NCI-H510A (cell line): ENCODE results near the gene SLC22A16.

Source experiments
- DNase-seq: peaks from one replicate; lab custom pipeline; 2025; lab: John Stamatoyannopoulos, UW

Gene SLC22A16

DNA sequence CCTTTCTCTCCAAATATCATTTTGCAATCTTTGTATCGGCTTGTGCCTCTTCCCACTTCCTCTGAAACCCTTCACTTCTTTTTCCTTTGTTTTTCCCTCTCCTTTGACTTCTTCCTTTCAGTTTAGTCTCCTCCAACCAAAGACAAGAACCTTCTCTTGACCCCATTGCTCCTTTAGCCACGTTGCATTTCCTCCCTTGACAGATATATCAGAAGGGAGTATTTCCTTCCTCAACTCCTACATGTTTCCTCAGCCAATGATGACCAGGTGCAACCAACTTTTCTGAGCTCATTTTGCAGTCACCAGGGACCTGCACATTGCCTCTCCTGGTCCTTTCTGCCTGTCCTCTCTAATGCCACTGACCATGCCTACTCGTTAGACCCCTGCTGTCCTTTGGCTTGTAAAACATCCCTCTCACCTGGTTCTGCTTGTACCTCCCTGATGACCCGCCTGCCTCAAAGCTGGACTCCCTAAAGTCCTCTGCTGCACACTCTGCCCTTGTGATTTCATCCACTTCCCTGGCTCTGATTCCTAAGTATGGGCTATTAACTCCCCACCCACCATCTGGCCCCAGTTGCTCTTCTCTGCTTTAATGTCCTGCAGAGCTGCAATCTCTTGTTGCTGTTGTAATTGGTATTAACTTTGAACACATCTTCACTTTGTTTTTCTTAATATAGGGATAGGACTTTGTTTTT, 27.4 kb downstream of the SLC22A16 start:
- no peak for DNase-seq

DNA sequence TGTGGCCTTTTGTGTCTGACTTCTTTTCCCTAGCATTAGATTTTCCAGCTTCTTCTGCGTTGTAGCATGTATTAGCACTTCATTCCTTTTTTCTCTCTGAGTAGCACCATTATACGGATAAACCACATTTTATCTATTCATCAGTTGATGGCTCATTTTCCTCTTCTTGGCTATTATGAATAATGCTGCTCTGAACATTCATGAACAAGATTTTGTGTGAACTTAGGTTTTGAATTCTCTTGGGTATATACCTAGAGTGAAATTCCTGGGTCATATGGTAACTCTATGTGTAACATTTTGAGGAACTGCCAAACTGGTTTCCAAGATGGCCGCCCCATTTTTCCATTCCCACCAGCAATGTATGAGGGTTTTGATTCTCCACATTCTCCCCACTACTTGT, 28.7 kb downstream of the SLC22A16 start:
- no peak for DNase-seq

DNA sequence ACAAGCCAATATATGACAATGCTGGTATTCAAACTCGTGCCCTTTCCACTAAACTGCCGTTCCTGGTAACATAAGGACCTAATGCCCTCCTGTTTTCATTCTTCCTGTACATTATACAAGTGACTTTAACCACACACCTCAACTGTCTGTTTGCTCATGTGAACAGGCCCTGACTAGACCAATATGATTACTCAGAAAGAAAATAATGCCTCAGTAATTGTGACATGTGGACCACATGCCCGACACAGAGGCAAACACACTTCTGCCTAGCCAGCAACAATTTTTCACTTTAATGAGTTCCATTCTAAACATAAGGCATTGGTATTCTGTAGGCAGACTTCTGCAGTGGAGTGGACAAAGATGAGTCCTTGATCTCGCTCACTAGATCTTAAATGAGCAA, 30.0 kb downstream of the SLC22A16 start:
- no peak for DNase-seq

DNA sequence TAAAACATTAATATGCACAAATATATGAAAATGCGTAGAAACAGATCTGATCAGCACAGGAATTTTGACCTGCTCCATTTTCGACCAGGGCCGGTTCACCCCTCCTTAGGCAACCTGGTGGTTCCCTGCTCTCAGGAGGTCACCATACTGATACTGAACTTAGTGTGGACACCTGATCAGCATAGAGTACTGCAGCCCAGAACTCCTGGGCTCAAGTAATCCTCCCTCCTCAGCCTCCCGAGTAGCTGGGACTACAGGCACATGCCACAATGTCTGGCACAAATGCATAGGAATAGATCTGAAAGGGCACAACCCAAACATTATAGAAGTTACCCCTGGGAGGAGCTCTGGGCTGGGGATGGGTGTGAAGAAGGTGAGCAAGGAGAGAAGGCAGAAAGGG, 36.4 kb downstream of the SLC22A16 start:
- no peak for DNase-seq

DNA sequence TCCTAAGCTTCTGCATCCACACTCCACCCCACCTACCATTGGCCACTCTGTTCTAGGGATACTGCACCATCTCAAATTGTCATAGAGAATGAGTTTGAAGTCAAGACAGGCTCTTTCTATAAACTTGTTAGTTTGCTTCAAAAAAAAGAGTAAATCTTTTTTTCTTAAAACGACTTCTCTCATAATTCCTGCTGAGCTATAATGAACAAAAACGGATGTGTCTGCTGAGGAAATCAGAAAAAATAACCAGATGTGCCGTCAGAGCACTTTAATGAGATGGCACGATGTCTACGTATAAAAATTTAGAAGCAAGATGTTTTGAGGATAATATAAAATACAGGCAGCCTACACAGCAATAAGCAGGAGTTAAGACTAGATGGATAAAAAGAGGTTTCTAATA, 37.1 kb downstream of the SLC22A16 start:
- no peak for DNase-seq

DNA sequence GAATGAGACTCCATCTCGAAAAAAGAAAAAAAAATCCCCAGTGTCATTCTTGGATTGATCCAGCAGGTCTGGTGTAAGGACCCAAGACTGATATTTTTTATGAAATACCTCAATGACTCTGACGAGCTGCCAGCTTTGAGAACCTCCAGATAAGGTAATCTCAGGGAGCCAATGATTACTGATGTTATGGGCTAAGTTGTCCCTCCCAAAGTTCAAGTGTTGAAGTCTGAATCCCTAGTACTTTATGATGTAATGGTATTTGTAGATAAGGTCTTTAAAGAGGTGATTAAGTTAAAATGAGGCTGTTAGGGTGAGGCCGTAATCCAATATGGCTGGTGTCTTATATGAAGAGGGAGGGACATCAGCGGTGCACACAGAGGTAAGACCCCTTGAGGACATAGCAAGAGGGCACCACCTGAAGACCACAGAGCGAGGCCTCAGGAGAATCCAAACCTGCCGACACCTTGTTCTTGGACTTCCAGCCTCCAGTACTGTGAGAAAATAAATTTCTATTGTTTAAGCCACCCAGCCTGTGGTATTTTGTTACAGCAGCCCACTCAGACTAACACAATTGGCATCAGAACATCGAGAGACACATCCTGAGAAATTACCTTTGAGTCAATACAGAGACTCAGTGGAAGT, 41.3 kb downstream of the SLC22A16 start:
- DNase-seq: no peak

DNA sequence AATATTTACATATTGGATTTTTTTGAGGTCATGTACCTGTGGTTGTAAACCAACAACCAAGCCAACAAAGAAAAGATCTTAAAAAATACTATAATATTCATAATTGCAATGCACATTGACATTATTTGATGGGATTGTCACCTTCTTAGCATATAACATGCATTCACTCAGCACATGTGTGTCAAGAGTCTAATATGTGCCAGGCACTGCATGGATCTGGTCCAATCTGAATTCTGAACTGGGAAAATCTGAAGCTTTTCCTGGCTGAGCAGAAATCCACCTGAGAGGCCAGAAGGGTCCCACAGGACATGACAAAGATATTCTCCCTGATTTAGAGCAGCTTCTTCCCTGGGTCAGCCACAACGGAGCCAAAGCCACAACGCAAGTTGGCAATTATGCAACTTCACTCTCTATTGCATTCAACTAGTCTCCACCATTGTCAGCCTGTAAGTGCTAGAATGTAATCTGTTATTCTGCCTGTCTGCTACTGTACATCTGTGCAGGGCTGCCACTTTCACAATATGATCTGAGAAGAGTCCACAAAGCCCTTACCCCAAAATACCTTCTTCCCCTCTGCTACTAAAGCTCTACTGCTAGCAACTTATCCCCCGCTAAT, 44.0 kb downstream of the SLC22A16 start:
- DNase-seq: no peak

DNA sequence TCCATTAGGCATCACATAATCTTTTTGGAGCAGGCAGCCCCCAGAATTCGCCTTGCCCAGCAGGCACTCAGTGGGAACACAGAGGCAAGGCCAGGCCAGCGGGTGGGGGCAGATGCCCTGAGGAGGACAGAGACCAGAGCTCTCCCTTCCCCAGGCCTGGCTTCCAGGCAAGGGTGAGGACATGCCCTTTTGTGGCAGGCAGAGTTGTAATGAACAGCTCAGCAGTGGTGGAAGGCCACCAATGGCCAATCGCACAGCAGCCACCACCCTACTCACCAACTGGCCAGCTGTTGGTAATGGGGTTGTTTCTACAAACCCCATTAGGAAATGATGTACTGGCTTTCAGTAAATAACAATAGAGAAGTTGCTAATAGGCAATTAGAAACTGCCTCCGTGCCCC, 45.7 kb downstream of the SLC22A16 start:
- DNase-seq: no peak

DNA sequence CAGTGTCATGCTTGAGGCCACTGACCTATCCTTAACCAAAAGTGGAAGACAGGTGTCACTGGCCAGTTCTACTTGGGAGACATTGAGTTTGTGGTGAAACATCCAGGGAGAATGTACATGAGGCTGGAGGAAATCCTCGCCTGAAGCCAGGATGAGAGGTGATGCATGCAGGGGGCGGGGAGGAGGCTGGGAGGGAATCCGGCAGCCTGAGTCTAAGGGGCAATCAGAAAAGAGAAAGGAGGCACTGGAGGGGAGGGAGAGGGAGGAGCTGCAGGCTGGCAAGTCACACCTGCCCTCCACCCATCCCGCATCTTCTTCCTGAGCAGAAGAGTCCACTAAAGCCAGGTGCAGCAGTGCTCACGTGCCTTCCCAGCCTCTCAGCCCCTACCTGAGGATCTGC, 46.2 kb downstream of the SLC22A16 start:
- peak; percentile 14 for DNase-seq

DNA sequence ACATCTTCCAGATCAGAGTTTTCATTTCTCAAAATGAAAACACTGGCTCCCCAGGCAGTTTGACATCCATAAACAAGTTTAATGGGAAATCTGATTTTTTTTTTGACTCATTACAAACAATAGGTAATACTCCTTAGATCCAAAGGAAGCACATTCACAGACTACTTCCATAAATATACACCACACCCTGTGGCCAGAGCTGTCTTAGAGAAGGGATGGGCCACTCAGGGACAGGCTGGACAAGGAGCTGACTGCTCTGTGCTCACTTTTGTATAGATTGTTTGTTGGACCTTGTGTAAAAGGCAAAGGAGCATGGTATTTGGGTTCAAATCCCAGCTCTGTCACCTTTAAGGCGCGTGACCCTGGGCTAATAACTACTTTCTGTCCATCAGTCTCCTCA, 48.3 kb downstream of the SLC22A16 start:
- DNase-seq: no peak

DNA sequence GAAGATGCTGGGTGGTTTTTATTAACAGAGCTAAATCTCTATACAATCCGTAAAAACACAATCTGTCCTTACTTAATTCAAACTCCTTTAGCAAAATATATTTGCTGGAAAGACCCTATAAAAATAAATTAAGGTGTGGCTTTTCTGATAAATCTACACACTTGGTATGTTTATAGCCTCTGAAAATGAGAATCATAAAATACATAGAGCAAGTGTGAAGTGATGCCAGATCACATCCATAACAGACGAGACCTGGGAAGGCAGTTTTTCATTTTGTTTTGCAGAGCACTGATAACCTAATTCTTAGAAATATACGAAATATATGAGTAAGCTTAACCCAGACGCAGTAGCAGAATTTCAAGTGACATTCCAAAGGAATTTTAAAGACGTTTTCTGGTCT, 50.6 kb downstream of the SLC22A16 start:
- no peak for DNase-seq

DNA sequence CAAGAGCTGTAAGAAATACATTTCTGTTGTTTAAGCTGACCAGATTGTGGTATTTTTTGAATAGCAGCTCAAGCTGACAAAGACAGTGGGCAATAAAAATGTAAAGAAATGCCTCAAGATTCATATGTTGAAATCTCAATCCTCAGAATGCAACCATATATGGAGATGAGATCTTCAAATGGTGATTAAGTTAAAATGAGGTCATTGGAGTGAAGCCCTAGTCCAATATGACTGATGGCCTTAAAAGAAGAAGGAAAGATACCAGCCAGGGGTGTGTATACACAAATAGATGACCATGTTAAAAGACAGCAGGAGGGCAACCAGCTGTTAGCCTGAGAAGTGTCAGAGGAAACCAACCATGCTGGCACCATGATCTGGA, 54.0 kb downstream of the SLC22A16 start:
- no peak for DNase-seq

DNA sequence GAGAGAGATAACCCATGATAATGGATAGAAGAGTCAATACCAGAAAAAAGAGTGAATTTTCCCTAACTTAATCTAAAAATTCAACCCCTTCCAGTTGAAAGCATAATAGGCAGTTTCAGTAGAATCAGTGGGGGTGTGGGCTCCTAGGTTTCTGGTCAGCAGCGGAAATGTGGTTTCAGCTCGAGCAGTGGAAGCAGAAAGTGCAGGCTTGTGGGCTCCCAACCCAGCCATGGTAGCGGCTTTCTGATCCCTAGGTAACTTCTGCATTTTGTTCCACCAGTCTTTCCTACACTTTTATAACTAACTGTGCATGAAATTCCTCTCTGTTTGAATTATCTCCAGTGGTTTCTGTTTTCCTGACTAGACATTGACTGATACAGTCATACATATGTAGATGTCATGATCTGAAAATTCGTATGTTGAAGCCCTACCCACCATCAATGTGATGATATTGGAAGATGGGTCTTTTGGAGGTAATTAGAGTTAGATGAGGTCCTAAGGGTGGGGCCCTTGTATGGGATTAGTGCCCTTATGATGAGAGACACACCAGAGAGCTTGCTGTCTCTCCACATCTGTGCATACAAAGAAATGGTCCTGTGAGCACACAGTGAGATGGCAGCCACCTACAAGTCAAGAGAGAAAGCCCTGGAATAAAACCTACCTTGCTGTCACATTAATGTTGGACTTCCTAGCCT, 54.5 kb downstream of the SLC22A16 start:
- no peak for DNase-seq

DNA sequence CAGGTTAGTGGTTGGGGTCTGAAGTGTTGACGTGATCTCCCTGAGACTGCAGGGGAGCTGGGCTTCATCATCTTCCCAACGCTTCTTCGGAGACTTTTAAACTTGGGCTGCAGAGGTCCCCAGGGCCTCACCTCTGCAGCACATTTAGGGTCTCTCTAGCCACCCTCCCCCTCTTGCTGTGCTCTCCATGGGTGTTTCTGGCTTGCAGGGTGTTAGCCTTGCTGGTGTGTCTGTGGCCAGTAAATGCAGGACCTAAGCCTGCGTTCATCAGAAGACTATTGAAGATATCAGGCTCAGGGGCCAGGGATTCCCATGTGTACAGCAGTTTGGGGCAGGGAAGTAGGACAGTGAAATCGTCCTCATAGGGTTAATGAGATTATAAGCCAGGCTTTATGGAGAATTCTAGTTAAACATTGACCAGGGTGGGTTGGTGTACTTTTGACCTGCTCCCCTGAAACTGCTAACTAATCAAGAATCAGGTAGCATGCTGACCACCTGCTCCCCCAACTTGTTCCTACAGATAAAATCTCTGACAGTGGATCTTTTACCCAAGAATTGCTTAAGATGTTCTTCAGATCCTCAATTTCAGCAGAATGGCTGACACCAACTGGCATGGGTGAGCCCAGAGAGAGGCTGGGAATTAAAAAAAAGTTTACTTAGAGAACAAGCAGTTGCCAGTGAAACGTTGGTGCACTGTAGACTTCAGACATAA, 57.2 kb downstream of the SLC22A16 start:
- no peak for DNase-seq

DNA sequence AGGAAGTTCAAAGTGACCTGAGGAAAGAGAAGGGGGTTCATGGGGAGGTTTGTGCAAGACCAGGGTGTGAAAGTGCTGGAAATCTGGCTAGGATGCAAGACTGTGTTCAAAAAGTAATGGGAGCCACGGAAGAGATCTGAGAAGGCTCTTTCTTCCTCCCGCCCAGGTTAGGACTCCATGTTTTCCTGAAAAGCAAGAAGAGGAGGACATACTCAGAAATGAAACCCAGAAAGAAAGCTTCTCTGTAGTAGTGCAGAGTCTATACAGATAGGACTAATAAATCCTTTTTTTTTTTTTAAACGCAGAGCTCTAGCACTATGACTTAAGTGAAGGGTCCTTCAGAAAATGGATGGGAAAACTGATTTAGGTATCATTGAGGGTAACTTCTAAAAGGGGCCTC, 57.8 kb downstream of the SLC22A16 start:
- no peak for DNase-seq

DNA sequence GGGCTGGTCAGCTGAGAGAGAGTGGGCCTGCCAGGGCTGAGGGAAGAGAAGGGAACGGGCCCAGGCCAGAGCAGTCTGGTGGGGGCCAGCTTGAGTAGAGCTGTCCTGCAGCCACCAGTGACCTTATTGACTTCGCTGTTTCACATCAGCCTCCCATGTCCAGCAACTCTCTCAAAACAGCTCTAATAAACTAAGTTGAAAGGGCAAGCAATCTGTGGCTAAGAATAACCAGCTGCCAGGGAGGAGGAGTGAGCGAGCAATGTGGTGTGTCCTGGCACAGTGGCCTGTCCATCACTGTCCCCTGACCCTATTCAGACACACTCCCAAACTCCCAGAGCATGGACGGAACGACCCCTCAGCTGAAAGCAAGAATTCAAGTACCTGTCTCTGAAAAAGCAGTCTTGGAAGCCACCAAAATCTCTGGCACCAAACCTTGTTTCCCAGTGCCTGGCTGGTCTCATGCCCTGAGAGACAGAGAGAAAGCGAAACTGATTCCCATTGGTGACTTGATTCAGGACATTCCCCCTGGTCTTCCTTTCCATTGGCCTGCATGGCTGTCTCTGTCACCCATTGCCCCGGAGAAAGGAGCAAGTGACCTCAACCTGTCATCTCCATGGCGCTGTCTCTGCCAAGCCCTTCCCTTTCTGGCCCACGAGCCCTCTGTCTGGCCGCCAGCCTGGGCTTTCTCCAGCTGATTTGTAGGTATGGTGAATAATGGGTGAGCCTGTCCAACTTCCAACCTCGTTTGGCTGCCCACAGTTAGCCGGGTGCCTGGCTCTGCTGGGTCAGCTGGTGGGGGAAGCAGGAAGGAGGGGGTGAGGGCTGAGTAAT, 61.1 kb downstream of the SLC22A16 start, which contains the start of gene DDO:
Gene DDO, minus strand, starts transcription at position 490 of the 831 bp plus-strand sequence. CDS start 2,113 bp downstream, outside the sequence.
- DNase-seq: no peak

DNA sequence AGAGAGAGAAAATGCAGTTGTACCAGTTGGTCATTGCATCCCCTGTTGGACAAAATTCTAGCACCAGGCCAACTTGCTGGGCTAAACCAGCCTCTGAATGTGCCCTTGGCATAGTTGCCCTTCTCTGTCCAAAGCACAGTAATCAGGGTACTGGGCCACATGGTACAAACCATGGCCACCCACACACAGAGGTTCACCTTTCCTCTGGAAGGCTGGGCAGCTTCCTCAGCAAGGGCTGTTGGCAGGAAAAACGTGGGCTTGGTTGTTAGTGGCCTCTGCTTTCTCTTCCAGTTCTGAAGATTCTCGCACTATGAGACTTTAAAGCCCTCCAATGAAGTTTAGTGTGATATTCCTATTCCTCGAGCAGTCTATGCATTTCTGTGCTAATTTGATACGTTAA, 61.7 kb downstream of the SLC22A16 start:
- DNase-seq: no peak

DNA sequence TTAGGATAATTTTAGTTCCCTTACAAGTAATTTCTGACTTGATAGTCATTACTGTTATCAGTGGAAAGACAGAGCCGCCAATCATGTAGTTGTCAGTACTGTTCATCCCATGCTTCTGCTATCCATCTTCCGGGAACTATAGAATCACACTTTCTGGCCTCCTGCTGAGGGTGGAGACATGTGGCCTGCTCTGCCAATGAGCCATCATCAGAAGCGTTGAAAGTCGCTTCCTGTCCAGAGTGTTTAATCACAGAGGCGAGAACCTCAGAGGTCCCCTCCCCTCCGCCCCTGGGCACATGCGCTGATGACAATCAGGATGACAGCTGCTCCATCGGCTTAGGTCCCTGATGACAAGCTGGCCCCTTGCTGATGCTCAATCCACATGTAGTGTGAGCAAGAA, 64.1 kb downstream of the SLC22A16 start:
- DNase-seq: no peak

DNA sequence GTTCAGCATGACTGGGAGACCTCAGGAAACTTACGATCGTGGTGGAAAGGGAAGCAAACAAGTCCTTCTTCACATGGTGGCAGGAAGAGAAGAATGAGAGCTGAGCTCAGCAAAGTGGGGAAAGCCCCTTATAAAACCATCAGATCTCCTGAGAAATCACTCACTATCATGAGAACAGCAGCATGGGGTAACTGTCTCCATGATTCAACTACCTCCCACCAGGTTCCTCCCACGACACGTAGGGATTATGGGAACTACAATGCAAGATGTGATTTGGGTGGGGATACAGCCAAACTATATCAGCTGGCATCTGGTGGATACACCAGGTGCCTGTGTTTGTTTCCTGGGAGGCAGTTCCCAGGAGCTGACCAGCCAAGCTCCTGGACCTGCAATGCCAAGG, 65.9 kb downstream of the SLC22A16 start:
- no peak for DNase-seq

DNA sequence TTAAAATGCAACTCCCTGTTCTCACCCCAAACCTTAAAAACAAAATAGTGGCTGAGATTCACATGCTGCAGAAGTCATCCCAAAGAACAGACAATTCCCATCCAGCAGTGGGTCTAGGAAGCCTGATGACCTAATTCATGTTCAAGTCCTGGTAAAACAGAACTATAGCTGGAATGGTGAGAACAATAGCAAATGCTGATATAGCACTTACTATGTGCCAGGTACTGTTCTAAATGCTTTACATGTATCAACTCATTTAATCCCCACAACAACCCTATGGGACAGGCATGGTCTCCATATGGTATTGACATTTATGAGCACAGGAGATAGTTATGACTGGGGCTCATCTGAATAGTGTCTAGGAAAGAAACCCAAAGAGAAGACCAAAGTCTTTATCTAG, 66.6 kb downstream of the SLC22A16 start:
- no peak for DNase-seq

DNA sequence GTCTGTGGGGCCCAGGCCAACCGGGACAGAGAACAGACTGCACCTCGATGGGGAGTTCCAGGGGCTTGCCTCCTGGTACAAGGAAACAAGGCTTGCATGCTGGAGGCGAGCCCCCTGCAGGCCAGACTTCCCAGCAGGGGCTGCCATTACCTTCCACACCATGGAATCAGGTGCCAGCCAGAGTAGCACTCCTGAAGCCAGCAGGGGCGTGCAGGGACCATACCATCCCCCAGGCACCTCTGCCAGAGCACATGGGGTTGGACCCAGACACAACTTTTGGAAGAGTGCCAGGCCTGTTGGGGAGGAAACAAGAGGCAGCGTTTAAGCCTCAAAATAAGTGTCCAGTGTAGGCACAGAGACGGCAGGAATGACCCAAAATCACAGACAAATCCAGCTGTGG, 67.5 kb downstream of the SLC22A16 start:
- DNase-seq: no peak
